GM18505 (cell line): ENCODE data around the gene LRRTM4.

Experiments used
- ATAC-seq: cut with Tn5 transposase; IDR thresholded peaks from one replicate; pipeline ENCODE4 v1.9.1; 2021; ENCODE audit not compliant: unreplicated experiment
- POLR2A ChIP-seq: IDR thresholded peaks from 4 replicates; pipeline ENCODE4 v1.6.1; 2011; ENCODE audit warnings: borderline replicate concordance; ENCODE audit not compliant: insufficient read depth, insufficient read length; ENCODE audit errors: extremely low read depth

LRRTM4 gene

DNA sequence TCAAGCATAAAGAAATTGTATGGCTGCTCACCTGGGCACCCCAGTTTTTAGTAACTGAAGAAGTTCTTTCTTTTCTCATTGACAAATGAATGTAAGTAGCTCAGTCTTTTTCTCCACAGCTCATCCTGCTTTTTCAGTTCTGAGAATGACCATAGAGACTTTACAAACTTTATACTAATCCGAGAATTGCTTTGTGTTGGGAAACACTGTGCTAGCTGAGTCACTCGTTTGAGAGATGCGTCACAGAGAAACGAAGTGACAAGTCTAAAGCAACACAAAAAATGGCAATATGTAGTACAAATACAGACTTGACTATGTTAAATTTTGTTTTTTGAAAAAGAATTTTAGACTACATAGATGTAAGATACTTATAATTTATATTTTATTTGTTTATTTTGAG is 9.0 kb downstream of the LRRTM4 start:
- no peak for TF ChIP-seq POLR2A
- ATAC-seq, result no peak

- ATAC-seq, result no peak
- TF ChIP-seq POLR2A, result no peak
Observed at GRCh38 chr2:77512507-77512906, 9.7 kb downstream of the LRRTM4 start.

DNA sequence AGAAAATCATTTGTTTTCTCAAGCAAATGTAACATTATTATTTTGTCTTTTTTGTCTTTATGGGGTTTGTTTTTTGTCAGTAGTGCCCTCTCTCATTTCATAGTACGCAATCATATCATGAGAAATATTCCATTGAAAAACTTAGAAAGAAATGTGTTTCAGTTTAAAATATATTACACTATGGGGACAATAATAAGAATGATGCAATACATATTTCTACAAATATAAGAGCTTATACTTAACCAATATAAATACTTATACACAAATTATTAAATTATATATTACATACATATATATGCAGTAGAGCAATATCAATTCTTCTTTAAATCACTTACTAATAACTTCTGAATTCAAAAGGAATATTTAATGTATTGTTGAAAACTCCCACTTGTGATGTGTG is 13.7 kb downstream of the LRRTM4 start:
- no peak for ATAC-seq

GRCh38 chr2:77507657-77508056 is 14.5 kb downstream of the LRRTM4 start:
- ATAC-seq, result no peak
- TF ChIP-seq POLR2A, result no peak

More for the DNA sequence above, 13.7 kb downstream of the LRRTM4 start:
- TF ChIP-seq POLR2A, result no peak

DNA sequence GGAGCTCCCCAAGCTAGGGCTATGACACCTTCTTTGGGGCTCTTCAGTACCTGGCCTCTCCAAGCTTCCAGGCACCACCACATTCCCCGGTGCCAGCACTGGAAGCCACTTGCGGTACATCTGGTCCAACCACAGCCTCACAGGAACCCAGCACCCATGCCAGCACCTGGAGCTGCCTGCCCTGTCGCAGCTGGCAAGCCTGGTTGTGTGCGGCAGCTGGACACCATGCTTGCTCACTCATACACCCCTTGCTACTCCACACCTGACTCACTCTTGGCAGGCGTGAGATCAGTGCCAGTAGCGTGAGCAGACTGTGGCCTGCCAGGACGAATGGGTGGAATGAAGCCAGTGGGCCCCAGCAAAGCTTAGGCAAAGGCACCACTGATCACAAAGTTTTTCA is 34.0 kb downstream of the LRRTM4 start:
- ATAC-seq, result no peak
- TF ChIP-seq POLR2A, result no peak

- ATAC-seq, result no peak
- TF ChIP-seq POLR2A, result no peak
Observed at GRCh38 chr2:77487074-77487803, 34.9 kb downstream of the LRRTM4 start.

DNA sequence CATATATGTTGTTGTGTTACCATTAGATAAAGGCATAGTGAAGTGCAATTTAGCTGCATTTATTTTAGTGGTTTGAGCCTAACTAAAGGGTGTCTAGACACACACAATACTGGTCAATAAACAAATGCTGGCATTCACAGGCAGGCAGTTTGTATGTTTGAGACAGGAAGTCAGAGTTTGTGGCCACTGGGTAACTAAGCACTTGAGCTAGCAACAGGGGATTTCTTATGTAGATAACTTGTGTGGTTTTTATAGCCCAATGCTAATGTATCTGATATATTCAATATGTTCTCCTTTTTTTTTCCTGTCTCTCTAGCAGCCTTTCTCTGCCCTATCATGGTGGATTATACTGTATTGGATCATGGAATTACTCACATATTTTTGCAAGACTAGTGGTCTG is 38.1 kb downstream of the LRRTM4 start:
- TF ChIP-seq POLR2A, result no peak

DNA sequence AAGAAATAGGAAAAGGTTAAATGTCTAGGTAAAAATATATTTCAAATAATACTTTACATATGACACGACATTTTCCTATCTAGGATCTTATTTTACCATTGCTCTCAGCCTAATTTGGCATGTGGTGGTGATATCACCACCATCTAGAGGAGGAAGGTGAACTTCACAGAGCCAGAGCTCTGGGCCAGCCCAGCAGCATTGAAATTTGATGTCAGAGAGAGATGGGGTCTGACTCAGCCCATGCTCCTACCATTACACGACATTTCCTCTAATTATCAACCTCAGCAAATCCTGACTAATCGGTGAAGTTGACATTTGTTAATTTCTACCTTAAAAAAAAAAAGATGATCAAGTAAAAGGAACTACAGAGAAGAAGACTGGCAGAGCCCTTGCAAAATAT is 42.3 kb downstream of the LRRTM4 start:
- ATAC-seq, result no peak
- TF ChIP-seq POLR2A, result no peak

More for the DNA sequence above, 38.1 kb downstream of the LRRTM4 start:
- ATAC-seq, result no peak

GRCh38 chr2:77479395-77479794 is 42.8 kb downstream of the LRRTM4 start:
- no peak for TF ChIP-seq POLR2A
- ATAC-seq, result no peak

DNA sequence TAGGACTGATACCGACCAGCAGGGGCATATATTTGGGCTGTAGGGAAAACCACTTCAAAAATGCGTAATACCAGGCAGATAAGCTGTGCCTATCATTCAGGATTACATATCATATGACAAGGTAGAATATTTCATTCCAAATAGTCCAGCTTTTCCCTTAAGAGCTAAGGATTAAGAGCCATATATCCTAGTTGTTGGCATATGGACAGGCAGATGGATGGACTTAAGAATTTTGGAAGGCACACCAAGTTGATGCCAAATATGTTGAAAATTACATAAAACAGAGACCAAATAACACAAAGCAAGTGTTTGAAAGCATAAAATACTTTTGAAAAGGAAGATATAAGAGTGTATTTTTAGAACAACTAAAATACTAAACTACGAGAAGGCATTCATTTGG is 52.1 kb downstream of the LRRTM4 start:
- TF ChIP-seq POLR2A, result no peak
- no peak for ATAC-seq

DNA sequence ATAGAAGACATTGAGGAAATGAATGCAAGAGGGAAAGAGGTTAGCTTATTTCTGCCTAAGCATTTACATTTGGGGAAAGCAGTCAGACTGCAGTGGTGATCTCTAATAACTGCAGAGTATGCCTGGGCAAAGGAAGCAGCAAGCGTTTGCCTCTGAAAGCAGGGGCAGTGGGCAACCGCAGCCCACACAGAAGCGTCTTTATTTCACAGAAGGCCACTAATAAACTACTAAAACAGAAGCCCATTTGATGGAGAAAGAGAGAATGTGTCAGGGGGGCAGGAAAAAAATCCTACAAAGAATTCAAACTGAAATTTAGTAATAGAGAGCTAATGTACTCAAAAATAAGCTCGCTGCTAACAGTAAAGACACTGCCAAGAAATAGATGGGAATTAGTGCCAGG is 53.1 kb downstream of the LRRTM4 start:
- TF ChIP-seq POLR2A, result no peak
- no peak for ATAC-seq

DNA sequence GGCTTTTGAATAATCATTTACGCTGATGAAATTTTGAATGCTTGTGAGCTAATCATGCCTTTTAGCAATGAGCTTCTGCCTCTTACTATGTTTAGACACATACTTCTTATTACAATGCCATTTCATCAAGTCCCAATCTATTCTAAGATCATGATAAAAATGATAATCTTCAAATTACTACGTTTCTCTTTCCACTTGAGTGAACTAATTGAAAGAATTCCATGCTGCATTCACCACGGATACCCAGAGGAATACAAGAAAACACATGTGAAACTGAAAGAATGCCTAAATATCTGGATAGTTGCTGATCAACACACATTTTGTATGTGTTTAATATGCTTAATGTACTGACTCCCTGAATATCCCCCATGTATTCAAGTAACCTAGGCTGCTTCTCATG is 62.3 kb downstream of the LRRTM4 start:
- no peak for TF ChIP-seq POLR2A
- no peak for ATAC-seq

DNA sequence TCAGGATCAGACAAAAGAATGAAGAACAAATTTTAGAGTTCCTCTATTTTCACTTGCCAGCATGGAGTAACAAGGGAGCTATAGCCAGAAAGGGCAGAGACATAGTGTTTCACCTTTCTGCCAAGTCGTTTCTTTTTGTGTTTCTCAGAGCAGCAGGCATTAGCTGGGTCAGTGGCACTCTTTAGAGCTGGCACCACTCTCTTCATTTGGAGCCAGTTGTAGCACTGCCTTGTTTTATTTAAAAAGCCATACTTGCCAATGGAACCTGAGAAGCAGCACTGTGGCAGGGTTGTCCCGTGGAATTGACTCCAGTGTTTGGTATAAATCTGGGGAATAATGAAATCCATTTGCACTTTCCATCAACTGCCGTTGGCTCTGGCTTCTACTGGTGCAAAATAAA is 64.0 kb downstream of the LRRTM4 start:
- ATAC-seq, result no peak
- no peak for TF ChIP-seq POLR2A

- no peak for ATAC-seq
- TF ChIP-seq POLR2A, result no peak
Observed at GRCh38 chr2:77457665-77458064, 64.5 kb downstream of the LRRTM4 start.

DNA sequence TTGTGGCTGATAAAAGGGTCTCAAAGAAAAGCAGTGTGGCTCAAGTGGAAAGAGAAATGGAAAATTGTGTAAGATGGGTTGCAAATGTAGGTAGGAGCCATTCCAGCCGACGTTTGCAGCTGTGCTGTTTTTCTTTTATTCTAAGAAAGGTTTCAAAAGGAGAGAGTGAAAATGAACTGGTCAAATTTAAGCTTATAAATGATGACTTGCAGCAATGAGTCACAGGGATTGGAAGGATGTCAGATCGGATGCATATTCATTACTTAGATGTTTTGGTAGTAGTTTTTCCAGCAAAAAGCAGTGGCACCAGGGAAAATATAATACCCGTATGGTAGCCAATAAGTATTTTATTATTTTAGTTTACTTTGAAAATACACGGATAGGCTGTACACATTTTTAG is 79.1 kb downstream of the LRRTM4 start:
- ATAC-seq, result no peak
- no peak for TF ChIP-seq POLR2A
